Thoracic aorta (tissue), 2 donors: ENCODE results near the gene ABCC3. TPM values are rescaled to one million over a fixed set of nuclear protein-coding genes. Genes with fewer than 3 reads are reported as not detected.

ENCODE experiments used
- ATAC-seq: fragments of 150-250 bp; one replicate; pipeline ENCODE4 v1.8.0; 2017; ENCODE audit warnings: low read depth; ENCODE audit not compliant: insufficient number of reproducible peaks, low FRiP score
- DNase-seq: peaks from one replicate; pipeline ENCODE4 v3.0.0-alpha.2; 2020; ENCODE audit warnings: low spot score
- H3K27ac ChIP-seq, 2 donors: fragments of 200-600 bp; sonication (generic); 1 replicate in 1 of 2; 2 replicates in 1 of 2; pipeline ENCODE4 v1.5.1; 2016; ENCODE audit warnings: mild to moderate bottlenecking in 2 of 2, moderate library complexity in 2 of 2
- H3K27me3 ChIP-seq: fragments of 200-600 bp; sonication (generic); replicated peaks from 2 replicates; pipeline ENCODE4 v1.6.0; 2016; ENCODE audit warnings: mild to moderate bottlenecking; ENCODE audit not compliant: insufficient read depth
- H3K36me3 ChIP-seq: fragments of 200-600 bp; sonication (generic); one replicate; pipeline ENCODE4 v1.5.1; 2016
- H3K4me1 ChIP-seq, 2 donors: fragments of 200-600 bp; sonication (generic); 1 replicate in 1 of 2; 2 replicates in 1 of 2; pipeline versions ENCODE4 v1.5.1 to v1.6.0; 2016; ENCODE audit warnings: low read depth in 2 of 2, mild to moderate bottlenecking in 1 of 2; ENCODE audit not compliant: control insufficient read depth in 1 of 2
- H3K4me3 ChIP-seq: fragments of 200-600 bp; sonication (generic); 2 replicates; pipeline ENCODE4 v1.5.1; 2016; ENCODE audit warnings: mild to moderate bottlenecking
- H3K9me3 ChIP-seq: fragments of 200-600 bp; sonication (generic); 2 replicates; pipeline ENCODE4 v1.5.1; 2016
- total RNA-seq, 2 donors: library from RNA; depleted of rRNA; stranded (reverse); fragments of >200 nt; gene quantifications; one replicate each; pipeline versions ENCODE4 v1.1.0 to v1.2.3, GENCODE V29; 2016
- TF ChIP-seq, protein P1 (sequence below): fragments of 200-600 bp; sonication (generic); IDR thresholded peaks from one replicate; pipeline ENCODE4 v1.5.1; 2019; ENCODE audit warnings: antibody characterized with exemption

Gene ABCC3
- total RNA-seq, 2 donors from 2014 or later = 72.7 to 143 TPM

DNA sequence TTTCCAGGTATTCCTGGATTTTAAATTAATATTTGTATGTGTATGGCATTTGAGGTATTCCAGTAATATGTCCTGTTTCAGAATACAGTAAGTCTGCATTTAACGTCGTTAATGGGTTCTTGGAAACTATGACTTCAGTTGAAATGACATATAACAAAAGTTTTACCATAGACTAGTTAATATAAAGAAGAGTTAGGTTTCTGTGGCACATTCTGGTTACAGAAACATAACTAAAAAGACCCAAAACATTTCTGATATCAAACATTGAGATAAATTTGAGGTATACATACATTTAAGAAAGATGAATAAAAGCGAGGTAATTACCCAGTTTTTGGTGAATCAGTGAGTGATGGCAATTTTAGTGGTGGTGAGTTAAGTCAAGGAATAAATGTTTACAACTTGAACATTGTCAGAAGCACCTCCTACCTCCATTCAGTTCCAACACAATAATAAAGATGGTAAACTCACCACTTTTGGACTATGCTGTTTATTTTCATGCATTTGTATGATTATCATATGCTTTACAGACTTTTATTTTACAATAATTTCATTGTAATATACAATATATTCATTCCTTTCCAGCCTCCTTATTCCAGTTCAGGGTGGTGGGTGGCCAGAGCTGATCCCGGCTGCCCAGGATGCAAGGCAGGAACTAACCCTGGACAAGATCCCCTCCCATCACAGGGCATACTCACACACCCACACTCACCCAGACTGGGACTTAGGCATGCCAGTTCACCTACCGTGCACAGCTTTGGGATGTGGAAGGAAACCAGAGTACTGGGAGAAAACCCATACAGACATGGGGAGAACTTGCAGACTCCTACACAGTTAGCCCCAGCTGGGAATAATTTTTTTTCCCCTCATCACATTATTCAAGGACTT lies 94.4 kb downstream of the ABCC3 start:
- Histone ChIP-seq H3K27ac (no peak overlapping the region), H3K36me3 (no peaks in the 10 kb centered on the region), H3K9me3 (no peaks in the 10 kb centered on the region), H3K4me3 (no peak overlapping the region), H3K27me3 (no peaks in the 10 kb centered on the region), H3K4me1 (peaks cover 64 to 83% of the 10 kb centered on the region in 2 donors)
- no peak for DNase-seq
- TF ChIP-seq, protein P1, sequence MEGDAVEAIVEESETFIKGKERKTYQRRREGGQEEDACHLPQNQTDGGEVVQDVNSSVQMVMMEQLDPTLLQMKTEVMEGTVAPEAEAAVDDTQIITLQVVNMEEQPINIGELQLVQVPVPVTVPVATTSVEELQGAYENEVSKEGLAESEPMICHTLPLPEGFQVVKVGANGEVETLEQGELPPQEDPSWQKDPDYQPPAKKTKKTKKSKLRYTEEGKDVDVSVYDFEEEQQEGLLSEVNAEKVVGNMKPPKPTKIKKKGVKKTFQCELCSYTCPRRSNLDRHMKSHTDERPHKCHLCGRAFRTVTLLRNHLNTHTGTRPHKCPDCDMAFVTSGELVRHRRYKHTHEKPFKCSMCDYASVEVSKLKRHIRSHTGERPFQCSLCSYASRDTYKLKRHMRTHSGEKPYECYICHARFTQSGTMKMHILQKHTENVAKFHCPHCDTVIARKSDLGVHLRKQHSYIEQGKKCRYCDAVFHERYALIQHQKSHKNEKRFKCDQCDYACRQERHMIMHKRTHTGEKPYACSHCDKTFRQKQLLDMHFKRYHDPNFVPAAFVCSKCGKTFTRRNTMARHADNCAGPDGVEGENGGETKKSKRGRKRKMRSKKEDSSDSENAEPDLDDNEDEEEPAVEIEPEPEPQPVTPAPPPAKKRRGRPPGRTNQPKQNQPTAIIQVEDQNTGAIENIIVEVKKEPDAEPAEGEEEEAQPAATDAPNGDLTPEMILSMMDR = no peak
- no peak for ATAC-seq

DNA sequence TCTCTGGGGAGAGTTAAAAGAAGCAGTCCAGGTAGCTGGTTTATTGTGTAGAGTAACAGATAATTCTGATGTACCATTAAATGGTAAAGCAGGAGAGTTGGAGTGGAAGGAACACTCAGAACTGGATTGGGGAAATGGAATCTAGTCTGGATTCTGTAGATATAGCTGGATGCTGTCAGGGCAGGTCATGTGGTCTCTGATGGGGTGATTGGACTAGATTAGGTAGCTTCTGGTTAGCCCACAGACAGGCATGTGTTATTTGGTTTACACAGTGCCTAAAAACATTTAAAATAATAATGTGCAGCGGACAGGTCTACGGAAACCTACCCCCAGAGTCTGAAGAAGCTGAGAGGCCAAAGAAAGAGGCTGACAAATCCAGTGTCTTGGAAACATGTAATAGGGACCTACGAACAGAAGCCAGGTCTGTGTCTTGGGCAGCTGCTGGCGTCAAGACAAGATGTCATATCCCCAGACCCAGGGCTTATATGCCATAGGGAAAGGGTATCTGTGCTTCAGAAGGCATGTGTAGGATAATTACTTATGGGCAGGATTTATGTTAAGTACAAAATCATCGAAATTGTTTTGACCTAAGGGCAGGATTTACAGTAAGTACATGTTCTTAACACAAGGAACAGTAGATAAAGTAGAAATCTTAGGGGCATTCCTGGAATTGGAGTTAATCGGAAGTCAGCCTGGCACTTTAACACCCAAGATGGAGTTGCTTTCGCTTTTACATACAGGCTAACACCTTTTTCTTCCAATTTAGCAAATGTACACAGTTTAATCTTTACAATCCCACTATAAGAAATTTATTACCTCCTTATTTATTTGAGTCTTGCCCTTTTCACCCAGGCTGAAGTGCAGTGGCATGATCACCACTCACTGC lies 97.1 kb downstream of the ABCC3 start:
- peaks cover 44 to 72% of the 10 kb centered on the region in 2 donors for H3K4me1 ChIP-seq
- ATAC-seq = no peak

DNA sequence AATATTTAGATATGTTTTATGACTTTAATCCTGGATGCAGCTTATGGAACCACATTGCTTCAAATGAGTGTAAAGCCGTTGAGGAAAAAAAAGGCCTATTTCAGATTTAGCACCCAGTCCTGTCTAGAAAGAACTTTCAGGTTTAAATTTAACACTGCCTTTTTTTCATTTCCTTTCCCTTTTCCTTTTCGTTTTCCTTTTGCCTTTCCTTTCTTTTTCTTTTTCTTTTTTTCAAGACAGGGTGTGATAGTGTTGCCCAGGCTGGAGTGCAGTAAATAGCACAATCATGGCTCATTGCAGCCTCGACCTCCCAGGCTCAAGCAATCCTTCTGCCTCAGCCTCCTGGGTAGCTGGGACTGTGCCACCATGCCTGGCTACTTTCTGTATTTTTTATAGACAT lies 100.6 kb downstream of the ABCC3 start:
- Histone ChIP-seq H3K9me3 (no peaks in the 10 kb centered on the region), H3K27ac (no peak overlapping the region), H3K36me3 (peaks cover 12% of the 10 kb centered on the region), H3K4me1 (peaks cover 20 to 44% of the 10 kb centered on the region in 2 donors), H3K27me3 (no peaks in the 10 kb centered on the region), H3K4me3 (no peak overlapping the region)
- TF ChIP-seq, protein P1 = no peak
- ATAC-seq (no peak), DNase-seq (no peak)

More for the DNA sequence above, 97.1 kb downstream of the ABCC3 start:
- no peak for DNase-seq
- H3K4me3 ChIP-seq = no peak overlapping the region
- H3K27ac ChIP-seq = peak overlapping the region in 1 of 2 donors; percentile 5
- TF ChIP-seq, protein P1 = no peak
- no peaks in the 10 kb centered on the region for H3K9me3 ChIP-seq
- no peaks in the 10 kb centered on the region for H3K36me3 ChIP-seq
- no peaks in the 10 kb centered on the region for H3K27me3 ChIP-seq

- Histone ChIP-seq H3K4me3 (no peak overlapping the region), H3K27ac (no peak overlapping the region), H3K4me1 (peaks cover 6 to 25% of the 10 kb centered on the region in 2 donors), H3K36me3 (peaks cover 25% of the 10 kb centered on the region), H3K27me3 (no peaks in the 10 kb centered on the region), H3K9me3 (no peaks in the 10 kb centered on the region)
- no peak for DNase-seq
- ATAC-seq = no peak
- TF ChIP-seq, protein P1 = no peak
Measured at GRCh38 chr17:50737118-50737698, 102.5 kb downstream of the ABCC3 start.
